ENCODE data around the gene TMPRSS15. TPM values are rescaled to one million over a fixed set of nuclear protein-coding genes. Genes with fewer than 3 reads are reported as not detected.

Gene TMPRSS15
- total RNA-seq, 1 experiment from 2014 or later = not detected

DNA sequence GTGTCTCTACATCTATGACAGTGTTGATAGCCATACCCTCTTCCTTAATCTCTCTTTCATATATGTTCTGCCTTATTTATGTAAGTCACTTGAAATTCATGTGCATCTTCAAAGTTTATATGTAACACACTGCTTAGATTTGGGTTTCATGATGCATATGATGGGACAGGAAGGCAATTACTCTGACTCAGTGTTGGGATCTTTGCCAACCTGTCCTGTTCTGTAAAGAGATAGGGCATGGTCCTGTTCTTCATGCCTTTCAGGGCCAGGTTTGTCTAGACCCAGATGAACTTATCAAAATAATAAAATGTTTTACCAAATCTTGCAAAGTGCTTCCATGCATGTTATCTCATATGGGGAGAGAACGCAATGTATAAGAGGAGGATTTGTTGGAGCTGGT is 69.5 kb downstream of the TMPRSS15 start (continued):
- TF ChIP-seq, protein P1, sequence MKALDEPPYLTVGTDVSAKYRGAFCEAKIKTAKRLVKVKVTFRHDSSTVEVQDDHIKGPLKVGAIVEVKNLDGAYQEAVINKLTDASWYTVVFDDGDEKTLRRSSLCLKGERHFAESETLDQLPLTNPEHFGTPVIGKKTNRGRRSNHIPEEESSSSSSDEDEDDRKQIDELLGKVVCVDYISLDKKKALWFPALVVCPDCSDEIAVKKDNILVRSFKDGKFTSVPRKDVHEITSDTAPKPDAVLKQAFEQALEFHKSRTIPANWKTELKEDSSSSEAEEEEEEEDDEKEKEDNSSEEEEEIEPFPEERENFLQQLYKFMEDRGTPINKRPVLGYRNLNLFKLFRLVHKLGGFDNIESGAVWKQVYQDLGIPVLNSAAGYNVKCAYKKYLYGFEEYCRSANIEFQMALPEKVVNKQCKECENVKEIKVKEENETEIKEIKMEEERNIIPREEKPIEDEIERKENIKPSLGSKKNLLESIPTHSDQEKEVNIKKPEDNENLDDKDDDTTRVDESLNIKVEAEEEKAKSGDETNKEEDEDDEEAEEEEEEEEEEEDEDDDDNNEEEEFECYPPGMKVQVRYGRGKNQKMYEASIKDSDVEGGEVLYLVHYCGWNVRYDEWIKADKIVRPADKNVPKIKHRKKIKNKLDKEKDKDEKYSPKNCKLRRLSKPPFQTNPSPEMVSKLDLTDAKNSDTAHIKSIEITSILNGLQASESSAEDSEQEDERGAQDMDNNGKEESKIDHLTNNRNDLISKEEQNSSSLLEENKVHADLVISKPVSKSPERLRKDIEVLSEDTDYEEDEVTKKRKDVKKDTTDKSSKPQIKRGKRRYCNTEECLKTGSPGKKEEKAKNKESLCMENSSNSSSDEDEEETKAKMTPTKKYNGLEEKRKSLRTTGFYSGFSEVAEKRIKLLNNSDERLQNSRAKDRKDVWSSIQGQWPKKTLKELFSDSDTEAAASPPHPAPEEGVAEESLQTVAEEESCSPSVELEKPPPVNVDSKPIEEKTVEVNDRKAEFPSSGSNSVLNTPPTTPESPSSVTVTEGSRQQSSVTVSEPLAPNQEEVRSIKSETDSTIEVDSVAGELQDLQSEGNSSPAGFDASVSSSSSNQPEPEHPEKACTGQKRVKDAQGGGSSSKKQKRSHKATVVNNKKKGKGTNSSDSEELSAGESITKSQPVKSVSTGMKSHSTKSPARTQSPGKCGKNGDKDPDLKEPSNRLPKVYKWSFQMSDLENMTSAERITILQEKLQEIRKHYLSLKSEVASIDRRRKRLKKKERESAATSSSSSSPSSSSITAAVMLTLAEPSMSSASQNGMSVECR (CRISPR knock-in tag; IDR thresholded peaks at IDR 0.05; ENCODE audit: borderline replicate concordance) = no peak
- TF ChIP-seq ZNF416 (CRISPR knock-in tag; IDR thresholded peaks at IDR 0.05) = no peak
- no peak for TF ChIP-seq SP1 (CRISPR knock-in tag; conservative IDR thresholded peaks at IDR 0.05)
- TF ChIP-seq ZNF423 (CRISPR knock-in tag; IDR thresholded peaks at IDR 0.05) = no peak

DNA sequence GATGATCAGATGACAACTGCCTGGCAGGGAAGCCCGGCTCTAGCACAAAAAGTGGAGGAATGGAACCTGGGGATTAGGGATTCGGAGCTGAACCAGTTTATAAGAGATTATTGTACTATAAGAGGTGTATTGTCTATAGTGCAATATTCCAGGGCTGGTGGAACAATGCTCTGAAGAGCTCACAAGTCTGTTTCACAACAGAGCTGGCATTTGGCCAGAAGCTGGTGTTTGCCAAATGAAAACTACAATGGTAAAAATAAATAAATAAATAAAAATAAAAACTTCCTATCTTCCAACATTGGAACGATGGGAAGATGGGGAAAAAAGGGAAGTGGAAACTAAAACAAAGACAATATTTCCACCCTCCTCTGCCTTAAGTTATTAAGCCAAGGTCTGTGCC is 85.4 kb downstream of the TMPRSS15 start:
- Mint-ChIP-seq H3K9me3 (peaks cover 26% of the 10 kb centered on the region), H3K4me1 (peaks cover 13% of the 10 kb centered on the region), H3K36me3 (peaks cover 13% of the 10 kb centered on the region), H3K27me3 (ENCODE audit: low read depth) (no peaks in the 10 kb centered on the region), H3K27ac (no peak overlapping the region), H3K4me3 (no peak overlapping the region)
- ChIA-PET CTCF (no interaction called here), POLR2A (no interaction called here)
- ATAC-seq (no peak), DNase-seq (ENCODE audit: low spot score) (no peak)
- TF ChIP-seq NFYB (CRISPR knock-in tag; conservative IDR thresholded peaks at IDR 0.05; ENCODE audit: low read depth) = no peak
- TF ChIP-seq, protein P2, sequence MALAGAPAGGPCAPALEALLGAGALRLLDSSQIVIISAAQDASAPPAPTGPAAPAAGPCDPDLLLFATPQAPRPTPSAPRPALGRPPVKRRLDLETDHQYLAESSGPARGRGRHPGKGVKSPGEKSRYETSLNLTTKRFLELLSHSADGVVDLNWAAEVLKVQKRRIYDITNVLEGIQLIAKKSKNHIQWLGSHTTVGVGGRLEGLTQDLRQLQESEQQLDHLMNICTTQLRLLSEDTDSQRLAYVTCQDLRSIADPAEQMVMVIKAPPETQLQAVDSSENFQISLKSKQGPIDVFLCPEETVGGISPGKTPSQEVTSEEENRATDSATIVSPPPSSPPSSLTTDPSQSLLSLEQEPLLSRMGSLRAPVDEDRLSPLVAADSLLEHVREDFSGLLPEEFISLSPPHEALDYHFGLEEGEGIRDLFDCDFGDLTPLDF (CRISPR knock-in tag; IDR thresholded peaks at IDR 0.05) = no peak
- TF ChIP-seq ZNF219 (CRISPR knock-in tag; IDR thresholded peaks at IDR 0.05; ENCODE audit: borderline replicate concordance) = no peak
- no peak for TF ChIP-seq SMAD4 (CRISPR knock-in tag; IDR thresholded peaks at IDR 0.05)
- TF ChIP-seq ATF1 (CRISPR knock-in tag; IDR thresholded peaks at IDR 0.05) = no peak
- no peak for TF ChIP-seq ZBTB21 (CRISPR knock-in tag; IDR thresholded peaks at IDR 0.05; ENCODE audit: borderline replicate concordance)
- TF ChIP-seq, protein P3, sequence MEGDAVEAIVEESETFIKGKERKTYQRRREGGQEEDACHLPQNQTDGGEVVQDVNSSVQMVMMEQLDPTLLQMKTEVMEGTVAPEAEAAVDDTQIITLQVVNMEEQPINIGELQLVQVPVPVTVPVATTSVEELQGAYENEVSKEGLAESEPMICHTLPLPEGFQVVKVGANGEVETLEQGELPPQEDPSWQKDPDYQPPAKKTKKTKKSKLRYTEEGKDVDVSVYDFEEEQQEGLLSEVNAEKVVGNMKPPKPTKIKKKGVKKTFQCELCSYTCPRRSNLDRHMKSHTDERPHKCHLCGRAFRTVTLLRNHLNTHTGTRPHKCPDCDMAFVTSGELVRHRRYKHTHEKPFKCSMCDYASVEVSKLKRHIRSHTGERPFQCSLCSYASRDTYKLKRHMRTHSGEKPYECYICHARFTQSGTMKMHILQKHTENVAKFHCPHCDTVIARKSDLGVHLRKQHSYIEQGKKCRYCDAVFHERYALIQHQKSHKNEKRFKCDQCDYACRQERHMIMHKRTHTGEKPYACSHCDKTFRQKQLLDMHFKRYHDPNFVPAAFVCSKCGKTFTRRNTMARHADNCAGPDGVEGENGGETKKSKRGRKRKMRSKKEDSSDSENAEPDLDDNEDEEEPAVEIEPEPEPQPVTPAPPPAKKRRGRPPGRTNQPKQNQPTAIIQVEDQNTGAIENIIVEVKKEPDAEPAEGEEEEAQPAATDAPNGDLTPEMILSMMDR (IDR thresholded peaks at IDR 0.05) = no peak
- TF ChIP-seq GRHL2 (CRISPR knock-in tag; IDR thresholded peaks at IDR 0.05; ENCODE audit: insufficient replicate concordance, severe bottlenecking) = no peak
- no peak for TF ChIP-seq ZNF423 (CRISPR knock-in tag; IDR thresholded peaks at IDR 0.05)
- TF ChIP-seq RORB (CRISPR knock-in tag; IDR thresholded peaks at IDR 0.05) = no peak
- TF ChIP-seq ZNF138 (CRISPR knock-in tag; conservative IDR thresholded peaks at IDR 0.05) = no peak
- no peak for TF ChIP-seq ZNF281 (CRISPR knock-in tag; IDR thresholded peaks at IDR 0.05)
- no peak for TF ChIP-seq TCF7 (CRISPR knock-in tag; IDR thresholded peaks at IDR 0.05; ENCODE audit: low read depth)
- TF ChIP-seq TEAD1 (CRISPR knock-in tag; IDR thresholded peaks at IDR 0.05) = no peak
- TF ChIP-seq E2F5 (CRISPR knock-in tag; IDR thresholded peaks at IDR 0.05) = no peak

Data from WTC11 (cell line).